ENCODE data around the gene LDB3. TPM values are rescaled to one million over a fixed set of nuclear protein-coding genes. Genes with fewer than 3 reads are reported as not detected.
A peak's percentile ranks its signal among the peaks of the same experiment; 100 is the strongest.
"Not testable (repeated sequence)": the region's sequence is repeated elsewhere in the genome, so short reads cannot be mapped to it uniquely, and the experiment has no call there.

The LDB3 gene, protein sequence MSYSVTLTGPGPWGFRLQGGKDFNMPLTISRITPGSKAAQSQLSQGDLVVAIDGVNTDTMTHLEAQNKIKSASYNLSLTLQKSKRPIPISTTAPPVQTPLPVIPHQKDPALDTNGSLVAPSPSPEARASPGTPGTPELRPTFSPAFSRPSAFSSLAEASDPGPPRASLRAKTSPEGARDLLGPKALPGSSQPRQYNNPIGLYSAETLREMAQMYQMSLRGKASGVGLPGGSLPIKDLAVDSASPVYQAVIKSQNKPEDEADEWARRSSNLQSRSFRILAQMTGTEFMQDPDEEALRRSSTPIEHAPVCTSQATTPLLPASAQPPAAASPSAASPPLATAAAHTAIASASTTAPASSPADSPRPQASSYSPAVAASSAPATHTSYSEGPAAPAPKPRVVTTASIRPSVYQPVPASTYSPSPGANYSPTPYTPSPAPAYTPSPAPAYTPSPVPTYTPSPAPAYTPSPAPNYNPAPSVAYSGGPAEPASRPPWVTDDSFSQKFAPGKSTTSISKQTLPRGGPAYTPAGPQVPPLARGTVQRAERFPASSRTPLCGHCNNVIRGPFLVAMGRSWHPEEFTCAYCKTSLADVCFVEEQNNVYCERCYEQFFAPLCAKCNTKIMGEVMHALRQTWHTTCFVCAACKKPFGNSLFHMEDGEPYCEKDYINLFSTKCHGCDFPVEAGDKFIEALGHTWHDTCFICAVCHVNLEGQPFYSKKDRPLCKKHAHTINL
- under 1 TPM; 0.06 to 0.20 TPM for total RNA-seq

- Mint-ChIP-seq H3K36me3 (no peaks in the 10 kb centered on the region), H3K27ac (no peak within 1 kb of the TSS)
- DNase-seq: no peak
These were observed at the start of gene LDB3 for GRCh38 chr10:86668297-86669165. LDB3 (plus strand) TSS chr10:86668511; CDS start chr10:86668692, 181 bp downstream.

GRCh38 chr10:86628311-86628710 lies 40.0 kb upstream of the LDB3 start:
- no peaks in the 10 kb centered on the region for H3K9me3 Mint-ChIP-seq
- no peak overlapping the region for H3K27ac Mint-ChIP-seq
- DNase-seq: no peak
- peaks cover 37% of the 10 kb centered on the region for H3K27me3 Mint-ChIP-seq
- H3K4me3 Mint-ChIP-seq: no peak overlapping the region
- H3K4me1 Mint-ChIP-seq: no peaks in the 10 kb centered on the region
- no peaks in the 10 kb centered on the region for H3K36me3 Mint-ChIP-seq

More at GRCh38 chr10:86668297-86669165, at the start of gene LDB3:
- Mint-ChIP-seq H3K27me3 (no peaks in the 10 kb centered on the region), H3K9me3 (no peaks in the 10 kb centered on the region), H3K4me1 (no peaks in the 10 kb centered on the region), H3K4me3 (no peak within 1 kb of the TSS)

- no peak overlapping the region for H3K27ac Mint-ChIP-seq
- H3K36me3 Mint-ChIP-seq: no peaks in the 10 kb centered on the region
- no peak for DNase-seq
- H3K27me3 Mint-ChIP-seq: peaks cover 52% of the 10 kb centered on the region
- H3K4me1 Mint-ChIP-seq: no peaks in the 10 kb centered on the region
- no peaks in the 10 kb centered on the region for H3K9me3 Mint-ChIP-seq
- H3K4me3 Mint-ChIP-seq: no peak overlapping the region
These were observed 38.2 kb upstream of the LDB3 start for GRCh38 chr10:86630079-86630478.

- DNase-seq: peak; percentile 16
- Mint-ChIP-seq H3K27me3 (peaks cover 63% of the 10 kb centered on the region), H3K4me1 (no peaks in the 10 kb centered on the region), H3K9me3 (no peaks in the 10 kb centered on the region), H3K4me3 (no peak overlapping the region), H3K36me3 (no peaks in the 10 kb centered on the region), H3K27ac (no peak overlapping the region)
These were observed 36.1 kb upstream of the LDB3 start for GRCh38 chr10:86632009-86632800.

GRCh38 chr10:86632951-86633350 lies 35.4 kb upstream of the LDB3 start:
- Mint-ChIP-seq H3K27ac (no peak overlapping the region), H3K4me1 (no peaks in the 10 kb centered on the region), H3K36me3 (no peaks in the 10 kb centered on the region), H3K27me3 (peaks cover 60% of the 10 kb centered on the region), H3K4me3 (no peak overlapping the region), H3K9me3 (no peaks in the 10 kb centered on the region)
- DNase-seq: no peak

DNA sequence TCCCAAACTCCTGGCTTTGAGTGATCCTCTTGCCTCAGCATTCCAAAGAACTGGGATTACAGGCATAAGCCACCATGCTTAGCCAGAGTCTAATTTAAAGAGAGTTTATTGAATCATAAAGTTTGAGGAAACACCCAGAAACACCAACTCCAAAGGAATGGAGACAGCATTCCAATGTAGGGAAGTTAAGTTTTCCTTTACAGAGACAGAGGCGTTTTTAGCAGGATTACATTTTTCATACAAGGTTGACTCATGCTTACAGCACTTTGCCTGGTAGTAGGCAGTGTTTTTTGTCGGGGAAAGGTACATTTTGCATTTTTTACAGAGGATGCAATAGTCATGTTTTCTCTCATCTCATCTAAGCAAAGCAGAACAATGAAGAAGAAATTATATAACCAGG lies 32.9 kb upstream of the LDB3 start:
- Mint-ChIP-seq H3K27me3 (peaks cover 54% of the 10 kb centered on the region), H3K4me3 (no peak overlapping the region), H3K27ac (no peak overlapping the region), H3K9me3 (no peaks in the 10 kb centered on the region), H3K4me1 (no peaks in the 10 kb centered on the region), H3K36me3 (no peaks in the 10 kb centered on the region)
- no peak for DNase-seq

DNA sequence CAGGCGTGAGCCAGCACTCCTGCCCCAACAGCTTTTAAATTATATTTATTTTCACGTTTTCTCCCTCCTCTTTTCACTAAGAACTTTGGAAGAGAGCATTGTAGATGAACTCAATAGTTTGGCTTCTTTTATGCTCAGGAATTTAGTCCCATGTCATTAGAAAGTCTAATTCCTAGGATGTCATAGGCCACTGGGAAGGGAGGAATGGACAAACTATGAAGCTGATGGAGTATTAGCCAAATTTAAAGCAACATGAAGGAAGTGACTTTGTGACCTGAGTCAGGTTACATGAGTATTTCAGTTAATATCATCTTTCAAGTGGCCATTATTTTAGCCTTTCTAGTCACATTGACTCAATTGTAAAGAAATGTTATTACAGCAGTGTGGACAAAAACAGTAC lies 32.0 kb upstream of the LDB3 start:
- peaks cover 49% of the 10 kb centered on the region for H3K27me3 Mint-ChIP-seq
- no peaks in the 10 kb centered on the region for H3K9me3 Mint-ChIP-seq

DNA sequence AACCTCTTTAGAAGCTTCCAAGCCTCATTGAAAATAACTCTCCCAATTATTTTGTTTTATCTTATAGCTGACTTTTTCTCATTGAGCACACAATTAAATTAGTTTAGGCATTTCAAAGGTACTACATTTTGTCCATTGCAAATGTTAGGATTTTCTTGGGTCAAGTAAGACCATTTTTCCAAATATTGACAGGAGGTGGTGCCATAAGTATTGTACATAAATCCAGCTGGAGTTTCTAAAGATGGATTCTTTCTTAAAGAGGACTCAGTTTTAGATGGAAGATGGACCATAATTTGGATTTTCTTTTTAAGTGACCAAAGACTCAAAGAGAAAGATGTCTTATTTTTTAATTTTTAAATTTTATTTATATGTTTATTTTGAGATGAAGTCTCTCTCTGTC lies 26.3 kb upstream of the LDB3 start:
- Mint-ChIP-seq H3K4me3 (no peak overlapping the region), H3K27me3 (peaks cover 19% of the 10 kb centered on the region), H3K4me1 (peaks cover 12% of the 10 kb centered on the region), H3K9me3 (peaks cover 2% of the 10 kb centered on the region), H3K36me3 (no peaks in the 10 kb centered on the region), H3K27ac (no peak overlapping the region)
- no peak for DNase-seq

More for the DNA sequence above, 32.0 kb upstream of the LDB3 start:
- no peak for DNase-seq
- Mint-ChIP-seq H3K4me1 (no peaks in the 10 kb centered on the region), H3K27ac (no peak overlapping the region), H3K4me3 (no peak overlapping the region), H3K36me3 (no peaks in the 10 kb centered on the region)

DNA sequence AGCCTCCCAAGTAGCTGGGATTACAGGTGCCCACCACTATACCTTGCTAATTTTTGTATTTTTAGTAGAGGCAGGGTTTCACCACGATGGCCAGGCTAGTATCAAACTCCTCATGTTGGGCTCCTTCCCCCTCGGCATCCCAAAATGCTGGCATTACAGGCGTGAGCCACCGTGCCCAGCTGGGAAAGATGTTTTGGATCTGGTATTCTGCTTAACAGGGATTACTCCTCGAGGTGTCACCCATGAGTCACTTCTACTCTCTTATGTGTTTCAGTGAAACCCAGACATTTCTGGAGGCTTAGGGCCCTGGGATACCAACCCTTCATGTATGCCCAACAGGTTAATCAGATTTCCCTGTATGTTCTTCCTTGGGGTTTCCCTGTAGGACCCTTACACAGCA lies 25.8 kb upstream of the LDB3 start:
- Mint-ChIP-seq H3K27ac (no peak overlapping the region), H3K4me3 (no peak overlapping the region), H3K36me3 (no peaks in the 10 kb centered on the region), H3K4me1 (peaks cover 12% of the 10 kb centered on the region), H3K27me3 (peaks cover 19% of the 10 kb centered on the region), H3K9me3 (peaks cover 2% of the 10 kb centered on the region)
- DNase-seq: no peak

DNA sequence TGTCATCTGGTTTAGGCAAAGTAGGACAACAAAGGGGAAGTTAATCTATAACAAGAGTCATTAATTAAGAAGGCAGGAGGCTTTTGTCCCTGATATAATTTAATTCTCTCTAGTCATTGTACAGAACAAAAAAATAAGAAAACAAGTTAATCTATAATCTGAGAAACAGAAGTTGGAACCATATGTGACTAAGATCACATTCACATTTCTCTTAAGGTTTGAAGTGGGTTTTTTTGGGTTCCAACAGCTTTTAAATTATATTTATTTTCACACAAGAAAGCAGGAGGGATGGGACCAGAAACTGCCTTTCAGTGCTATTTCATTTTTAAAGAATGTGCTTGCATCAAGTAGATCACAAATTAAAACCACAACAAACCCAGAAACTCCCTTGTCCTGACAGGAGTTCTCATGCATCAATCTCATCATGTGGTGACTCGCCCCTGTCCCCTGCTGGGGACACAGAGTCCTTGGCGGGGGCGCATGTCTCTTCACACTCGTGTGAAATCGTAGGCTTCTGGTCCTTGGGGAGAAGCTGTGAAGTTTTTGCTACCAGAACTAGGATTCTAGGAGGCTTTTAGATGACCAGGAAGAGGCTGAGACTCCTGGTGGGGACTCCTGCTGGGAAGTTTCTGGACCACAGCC lies 24.0 kb upstream of the LDB3 start:
- Mint-ChIP-seq H3K4me3 (no peak overlapping the region), H3K4me1 (peaks cover 12% of the 10 kb centered on the region), H3K36me3 (no peaks in the 10 kb centered on the region), H3K27ac (no peak overlapping the region), H3K9me3 (peaks cover 2% of the 10 kb centered on the region), H3K27me3 (peaks cover 19% of the 10 kb centered on the region)
- DNase-seq: no peak

DNA sequence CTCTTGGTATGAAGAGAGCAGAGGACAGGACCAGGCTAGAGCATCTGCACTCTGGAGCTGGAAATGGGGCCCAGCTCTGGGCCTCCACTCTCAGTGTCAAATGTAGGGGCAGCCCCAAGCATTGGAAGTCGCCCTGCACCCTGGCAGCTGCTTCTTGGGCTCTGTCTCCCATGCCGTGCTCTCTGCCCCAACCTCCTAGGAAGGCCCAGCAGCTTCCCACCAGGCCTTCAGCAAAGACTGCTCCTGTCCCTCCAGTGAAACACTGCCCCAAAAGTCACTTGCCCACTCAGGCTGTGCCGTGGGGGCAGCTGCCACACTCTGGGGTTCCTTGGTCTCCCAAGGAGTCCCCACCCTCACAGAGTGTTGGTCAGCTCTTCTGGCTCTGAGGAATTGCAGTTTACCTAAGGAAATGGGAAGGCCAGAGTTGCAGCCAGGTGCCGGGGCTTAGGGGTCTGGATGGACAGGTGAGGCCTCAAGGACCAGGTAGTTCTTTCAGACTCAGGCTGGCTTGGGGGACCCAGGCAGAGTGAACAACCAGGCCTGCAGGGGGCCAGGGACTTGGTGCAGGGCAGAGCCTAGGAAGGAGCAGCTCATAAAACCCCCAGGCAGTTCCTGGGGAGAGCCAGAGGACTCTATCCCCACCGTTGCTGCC lies 23.4 kb upstream of the LDB3 start:
- Mint-ChIP-seq H3K4me3 (no peak overlapping the region), H3K36me3 (no peaks in the 10 kb centered on the region), H3K9me3 (peaks cover 2% of the 10 kb centered on the region), H3K4me1 (peaks cover 12% of the 10 kb centered on the region), H3K27me3 (peaks cover 19% of the 10 kb centered on the region), H3K27ac (no peak overlapping the region)
- no peak for DNase-seq

GRCh38 chr10:86645621-86646165 lies 22.6 kb upstream of the LDB3 start:
- H3K36me3 Mint-ChIP-seq, H3K4me3 Mint-ChIP-seq, H3K9me3 Mint-ChIP-seq, H3K27ac Mint-ChIP-seq, DNase-seq: not testable (repeated sequence)
- peaks cover 12% of the 10 kb centered on the region for H3K4me1 Mint-ChIP-seq
- H3K27me3 Mint-ChIP-seq: peaks cover 12% of the 10 kb centered on the region

DNA sequence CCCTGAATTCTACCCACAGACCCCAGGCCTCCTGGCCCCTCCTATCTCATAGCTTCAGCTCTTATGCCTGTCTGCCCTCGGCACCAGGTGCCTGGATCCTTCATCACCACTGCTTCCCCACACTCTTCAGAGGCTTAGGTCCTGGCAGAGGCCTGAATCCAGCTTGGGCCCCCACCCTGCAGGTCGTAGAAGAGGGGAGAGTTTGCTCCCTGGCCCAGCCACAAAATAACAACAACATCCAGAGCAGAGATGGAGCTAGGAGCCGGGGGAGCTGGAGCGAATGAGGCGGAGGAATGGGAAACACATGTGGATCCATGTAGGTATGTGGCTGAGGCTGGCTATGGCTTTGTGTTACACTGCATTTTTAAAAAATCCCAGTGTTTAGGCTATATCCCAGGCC lies 21.8 kb upstream of the LDB3 start:
- no peak for DNase-seq
- H3K36me3 Mint-ChIP-seq: no peaks in the 10 kb centered on the region
- H3K4me1 Mint-ChIP-seq: peaks cover 12% of the 10 kb centered on the region
- no peak overlapping the region for H3K27ac Mint-ChIP-seq
- H3K27me3 Mint-ChIP-seq: peaks cover 11% of the 10 kb centered on the region
- H3K4me3 Mint-ChIP-seq: no peak overlapping the region
- peaks cover 2% of the 10 kb centered on the region for H3K9me3 Mint-ChIP-seq
